ENCODE results near the gene NNAT.
"Not testable (repeated sequence)": the region's sequence is repeated elsewhere in the genome, so short reads cannot be mapped to it uniquely, and the experiment has no call there.

The NNAT gene

DNA sequence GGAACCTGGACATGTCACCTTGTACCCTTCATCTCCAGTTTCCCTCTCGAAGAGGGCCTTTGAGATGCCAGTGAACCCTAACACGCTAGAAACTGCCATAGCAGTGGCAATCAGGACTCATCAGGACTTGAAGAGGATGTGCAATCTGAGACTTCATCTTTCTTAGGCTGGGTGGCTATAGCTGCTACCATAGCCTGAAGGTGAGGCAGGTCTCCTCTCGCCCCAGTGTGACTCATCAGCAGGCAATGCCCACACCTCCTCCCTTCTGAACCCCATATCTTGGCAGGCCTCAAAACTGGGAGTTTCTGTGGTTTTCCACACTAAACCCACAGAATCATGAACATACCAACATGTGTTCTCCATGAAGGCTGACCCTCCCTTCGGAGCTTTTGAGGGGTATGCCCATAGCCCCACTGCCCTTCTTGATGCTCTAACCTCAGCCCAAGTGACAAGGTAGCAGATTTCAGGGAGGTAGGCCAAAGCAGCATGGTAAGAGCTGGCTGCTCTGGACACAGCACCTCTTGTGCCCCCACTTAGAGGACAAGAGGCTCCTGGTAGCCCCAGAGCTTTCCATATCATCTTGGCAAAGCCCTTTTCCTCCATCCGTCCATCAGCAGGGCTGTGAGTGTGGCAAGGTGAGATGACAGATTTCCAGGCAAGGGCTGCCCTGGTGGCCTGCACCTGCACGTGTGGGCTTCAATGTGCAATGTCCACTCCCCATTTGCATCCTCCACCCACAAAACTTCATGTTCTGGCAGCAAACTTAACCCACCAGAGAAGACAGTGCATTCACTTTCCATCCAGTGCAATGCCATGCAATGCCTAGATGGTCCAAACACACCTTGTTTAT, 4.0 kb downstream of the NNAT start:
- no peak for DNase-seq (ENCODE audit: low read depth)

DNA sequence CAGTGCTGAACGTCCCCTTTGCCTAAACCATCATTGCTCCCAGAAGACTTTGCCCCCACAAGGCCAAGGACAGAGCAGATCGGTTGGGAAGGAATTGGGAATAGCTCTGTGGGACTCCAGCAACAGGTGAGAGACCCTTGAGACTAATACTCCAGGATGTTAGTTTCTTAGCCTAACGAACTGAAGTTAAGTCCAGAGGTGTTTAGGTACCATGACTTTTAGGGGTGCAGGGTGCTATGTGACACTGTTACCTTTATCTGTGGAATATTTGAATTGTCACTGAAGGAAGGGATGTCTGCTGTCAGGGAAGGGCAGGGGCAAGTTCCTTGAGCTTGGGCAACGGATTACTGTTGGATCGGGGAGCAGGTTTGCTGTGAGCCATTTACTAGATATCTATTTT, 4.8 kb downstream of the NNAT start:
- no peak for DNase-seq (ENCODE audit: low read depth)

DNA sequence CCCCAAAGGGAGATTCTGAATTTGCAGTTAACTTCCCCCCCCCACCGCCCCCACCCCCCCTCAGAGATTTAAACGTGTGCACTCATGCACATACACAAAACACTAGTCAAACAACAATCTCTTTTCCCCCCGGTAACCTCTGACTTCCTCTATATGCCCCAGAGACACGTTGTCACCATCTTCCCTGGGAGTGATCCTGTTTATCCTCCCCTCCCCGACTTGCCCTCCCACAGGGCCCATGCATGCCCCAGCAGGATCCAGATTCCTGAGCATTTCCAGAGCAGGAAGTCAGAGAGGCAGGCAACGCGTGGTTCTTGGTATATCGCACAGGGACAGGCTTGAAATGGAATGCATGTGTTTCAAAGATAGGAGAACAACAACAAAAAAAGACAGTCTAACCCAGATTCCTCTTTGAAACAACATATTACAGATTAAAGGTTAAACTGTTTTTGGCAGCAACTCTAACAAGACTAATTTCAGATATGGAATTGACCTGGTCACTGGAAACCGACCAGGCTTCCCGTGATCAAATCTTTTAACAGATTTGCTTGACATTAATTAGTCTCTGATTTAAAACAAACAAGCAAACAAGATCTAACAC, 5.3 kb downstream of the NNAT start:
- DNase-seq (ENCODE audit: low read depth): no peak

DNA sequence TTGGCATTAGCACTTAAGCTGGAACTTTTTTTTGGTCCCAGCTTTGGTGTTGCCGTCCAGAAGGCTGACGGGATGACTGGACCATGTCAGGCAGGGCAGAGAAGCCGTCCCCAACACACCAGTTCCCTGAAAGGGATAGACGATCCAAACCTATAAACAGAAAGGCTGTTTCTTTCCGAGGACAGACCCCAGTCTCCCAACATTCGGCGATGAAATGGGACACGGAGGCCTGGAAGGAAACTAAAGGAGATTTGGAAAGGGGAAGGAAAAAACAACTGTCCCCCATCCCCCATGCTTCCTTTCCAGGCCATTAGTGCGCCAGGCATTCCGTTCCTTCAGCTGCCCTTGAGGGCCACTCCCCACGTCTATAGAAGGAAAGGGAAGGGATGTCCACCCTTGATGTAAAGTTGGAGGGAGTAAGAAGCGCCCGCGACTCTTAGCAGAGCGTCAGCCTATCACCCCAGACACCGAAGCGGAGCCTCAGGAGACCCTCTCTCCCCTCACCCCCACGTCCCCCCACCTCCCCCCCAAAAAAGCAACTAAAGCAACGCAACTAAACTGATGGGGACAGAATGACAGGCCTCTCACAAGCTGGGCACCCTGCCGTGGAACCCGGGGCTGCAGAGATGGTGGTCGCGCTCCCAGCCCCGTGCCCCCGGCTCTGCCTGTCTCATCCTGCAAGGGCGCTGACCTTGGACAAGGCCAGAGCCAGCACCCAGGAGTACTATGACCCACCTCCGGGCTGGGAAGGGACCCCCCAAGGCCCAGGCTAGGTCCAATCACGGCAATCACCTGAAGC, 6.0 kb downstream of the NNAT start:
- no peak for DNase-seq (ENCODE audit: low read depth)

DNA sequence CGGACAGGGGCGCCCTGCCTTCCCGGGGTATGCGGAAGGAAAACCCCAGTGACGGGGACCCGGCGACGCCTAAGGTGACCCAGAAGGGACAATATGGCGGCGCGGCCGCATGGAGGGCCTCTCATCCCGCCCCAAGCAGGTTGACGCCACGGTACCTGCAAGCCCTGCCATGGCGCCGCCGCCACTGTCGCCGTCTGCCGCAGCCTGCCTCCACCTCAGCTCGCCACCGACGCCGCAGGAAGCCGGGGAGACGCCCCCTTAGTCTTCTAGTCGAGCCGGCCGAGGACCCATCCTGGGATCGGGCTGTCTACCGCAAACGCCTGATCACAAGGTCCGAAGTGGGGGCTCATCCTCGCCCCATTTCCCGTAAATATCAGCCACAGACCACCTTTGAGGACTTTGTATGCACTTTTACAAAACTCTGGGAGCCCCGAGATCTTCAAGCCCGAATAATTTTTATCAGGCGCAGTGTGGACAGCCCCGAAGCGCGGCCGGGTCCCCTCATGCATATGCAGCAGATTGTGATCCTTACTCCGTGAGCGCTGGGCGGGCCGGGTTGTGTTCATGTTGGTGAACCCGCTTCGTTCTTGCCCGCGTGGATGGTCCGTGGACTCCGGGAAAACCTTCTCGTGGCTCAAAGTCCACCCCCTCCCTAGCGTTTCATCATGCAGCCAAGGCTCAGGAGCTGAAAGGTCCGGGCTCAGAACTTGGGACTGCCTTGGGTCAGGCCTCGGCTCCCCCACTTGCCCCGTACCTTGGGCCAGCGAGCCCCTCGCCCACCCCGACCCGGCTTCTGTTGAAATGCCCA, 6.8 kb downstream of the NNAT start, which contains the start of gene BLCAP:
Gene BLCAP (minus strand): TSS at position 239 of the 808 bp plus-strand sequence. CDS start 8,702 bp downstream, outside the sequence.
- peak; percentile 87 for DNase-seq (ENCODE audit: low read depth)

DNA sequence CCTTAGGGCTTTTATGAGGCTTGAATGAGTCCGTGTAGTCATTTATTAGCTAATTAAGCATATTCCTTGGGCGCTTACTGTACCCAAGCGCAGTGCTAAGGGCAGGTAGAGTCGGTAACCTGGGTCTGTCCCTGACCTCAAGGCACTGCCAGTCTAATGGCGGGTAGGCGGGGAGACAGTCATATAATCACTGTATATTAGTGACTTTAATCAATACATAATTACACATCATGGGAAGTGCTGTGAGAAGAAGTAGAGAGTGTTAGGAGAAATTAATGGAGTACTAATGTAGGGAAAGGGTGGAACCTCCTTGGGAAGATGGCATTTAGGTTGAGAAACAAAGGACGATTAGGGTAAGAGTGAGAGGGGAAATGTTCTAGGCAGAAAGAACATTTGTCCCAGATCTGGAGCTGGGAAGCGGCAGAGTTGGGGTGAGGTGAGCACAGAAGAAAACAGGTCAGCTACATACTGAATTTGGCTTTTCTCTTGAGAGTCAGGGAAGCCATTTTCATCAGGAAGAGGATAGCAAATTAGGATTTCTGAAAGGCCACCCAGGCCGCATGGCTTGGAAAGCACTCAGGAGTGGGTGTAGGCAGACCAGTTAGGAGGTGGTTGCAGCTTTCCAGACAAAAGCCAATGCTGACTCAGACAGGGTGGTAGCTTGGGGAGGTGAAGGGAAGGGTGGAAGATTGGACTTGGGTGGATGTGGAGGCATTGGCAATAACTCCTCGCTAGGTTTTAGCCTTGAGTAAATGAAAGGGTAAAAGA, 7.6 kb downstream of the NNAT start:
- no peak for DNase-seq (ENCODE audit: low read depth)

DNA sequence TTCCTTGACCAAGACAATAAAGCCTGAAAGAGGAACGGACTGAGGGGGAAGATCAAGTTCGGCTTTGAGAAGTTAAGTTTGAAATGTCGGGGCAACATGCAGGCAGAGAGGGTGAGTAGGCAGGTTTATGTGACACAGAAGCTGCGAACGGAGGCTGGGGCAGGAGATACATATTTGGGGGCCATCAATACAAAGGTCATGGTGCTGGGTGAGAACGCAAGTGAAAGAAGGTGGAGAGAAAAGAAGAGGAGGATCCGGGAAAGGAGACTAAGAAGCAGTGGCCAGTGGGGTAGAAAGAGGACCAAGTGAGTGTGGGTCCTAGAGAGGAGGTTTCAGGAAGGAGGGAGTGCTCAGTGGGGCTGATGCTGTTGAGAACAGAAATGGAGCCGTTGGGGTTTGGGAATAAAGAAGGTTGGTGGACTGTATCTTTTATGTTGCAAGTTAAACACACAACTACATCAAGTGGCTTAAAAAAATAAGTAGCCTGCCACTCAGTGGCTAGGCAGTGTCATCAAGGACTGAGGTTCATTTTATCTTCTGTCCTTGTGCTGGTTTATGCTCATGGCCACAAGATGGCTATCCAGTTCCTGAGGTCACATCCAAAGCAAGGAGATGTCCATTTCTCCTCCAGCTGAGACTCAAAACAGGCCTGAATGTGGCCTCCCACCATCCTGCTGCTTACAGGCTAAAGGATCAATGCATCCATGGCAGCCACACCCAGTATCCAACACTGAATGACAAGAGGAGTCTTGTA, 8.3 kb downstream of the NNAT start:
- no peak for DNase-seq (ENCODE audit: low read depth)

DNA sequence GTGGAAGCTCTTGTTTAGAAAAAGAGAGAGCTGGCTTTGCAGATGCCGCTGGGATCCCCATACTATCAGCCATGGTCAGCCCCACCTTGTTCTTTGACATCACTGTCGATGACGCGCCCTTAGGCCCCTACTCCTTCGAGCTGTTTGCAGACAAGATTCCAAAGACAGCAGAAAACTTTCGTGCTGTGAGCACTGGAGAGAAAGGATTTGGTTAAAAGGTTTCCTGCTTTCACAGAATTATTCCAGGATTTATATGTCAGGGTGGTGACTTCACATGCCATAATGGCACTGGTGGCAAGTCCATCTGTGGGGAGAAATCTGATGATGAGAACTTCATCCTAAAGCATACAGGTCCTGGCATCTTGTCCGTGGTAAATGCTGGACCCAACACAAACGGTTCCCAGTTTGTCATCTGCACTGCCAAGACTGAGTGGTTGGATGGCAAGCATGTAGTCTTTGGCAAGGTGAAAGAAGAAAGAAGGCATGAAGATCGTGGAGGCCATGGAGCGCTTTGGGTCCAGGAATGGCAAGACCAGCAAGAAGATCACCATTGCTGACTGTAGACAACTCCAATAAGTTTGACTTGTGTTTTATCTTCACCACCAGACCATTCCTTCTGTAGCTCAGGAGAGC, 9.0 kb downstream of the NNAT start:
- no peak for DNase-seq (ENCODE audit: low read depth)

DNA sequence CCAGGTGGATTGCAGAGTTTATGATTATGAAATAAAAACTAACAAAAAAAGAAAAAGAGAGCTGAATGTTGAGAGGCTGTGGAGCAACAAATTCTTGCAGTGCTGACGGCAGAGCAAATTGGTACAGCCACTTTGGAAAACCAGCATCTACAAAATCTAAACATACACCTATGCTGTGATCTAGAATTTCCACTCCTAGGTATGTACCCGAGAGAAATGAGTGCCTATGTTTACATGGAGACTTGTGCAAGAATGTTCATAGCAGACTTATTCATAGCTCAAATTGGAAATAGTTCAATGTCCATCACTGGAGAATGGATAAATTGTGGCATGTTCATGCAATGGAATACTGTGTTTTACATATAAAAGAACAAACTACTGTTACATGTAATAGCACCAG, 9.6 kb downstream of the NNAT start:
- no peak for DNase-seq (ENCODE audit: low read depth)

DNA sequence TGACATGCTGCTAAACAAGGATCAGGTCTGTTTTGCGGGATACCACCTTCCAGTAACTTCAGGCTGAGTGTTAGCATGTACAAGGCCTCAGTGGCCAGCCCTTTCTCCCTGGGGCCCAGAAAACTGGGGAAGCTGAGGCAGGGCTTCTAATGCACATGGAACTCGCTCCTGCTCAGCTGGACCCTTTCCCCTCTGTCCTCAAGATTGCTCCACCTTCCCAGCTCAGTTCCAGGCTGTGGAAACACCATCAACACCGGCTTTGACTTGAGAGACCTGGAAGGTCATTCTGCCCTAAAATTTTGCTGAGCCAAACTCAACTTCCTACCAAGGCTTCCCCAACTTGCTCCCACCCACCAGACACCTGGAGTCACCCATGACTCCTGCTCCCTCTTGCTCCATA, 10.8 kb downstream of the NNAT start:
- DNase-seq (ENCODE audit: low read depth): no peak

DNA sequence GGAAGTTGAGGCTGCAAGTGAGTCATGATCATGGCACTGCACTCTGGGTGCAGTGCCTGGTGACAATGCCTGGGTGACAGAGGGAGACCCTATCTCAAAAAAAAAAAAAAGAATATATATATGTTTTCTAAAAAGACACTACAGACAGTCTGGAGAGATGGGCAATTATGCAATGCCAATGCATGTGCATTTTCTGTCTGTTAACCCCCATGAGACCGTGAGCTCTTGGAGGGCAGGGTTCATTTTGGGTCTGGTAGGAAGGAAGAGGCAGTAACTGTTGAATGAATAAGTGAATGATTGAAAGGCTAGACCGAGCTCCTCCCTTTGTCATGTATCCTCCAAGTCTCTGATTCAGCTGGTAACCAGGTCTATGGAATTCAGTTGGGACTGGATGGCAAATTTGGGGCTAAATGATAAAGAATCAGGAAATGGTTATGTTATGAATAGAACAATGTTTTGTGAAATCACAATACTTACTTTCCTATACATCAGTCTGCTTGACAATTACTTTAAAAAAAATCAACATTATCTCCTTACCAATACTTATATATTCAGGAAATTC, 12.2 kb downstream of the NNAT start:
- no peak for DNase-seq (ENCODE audit: low read depth)

DNA sequence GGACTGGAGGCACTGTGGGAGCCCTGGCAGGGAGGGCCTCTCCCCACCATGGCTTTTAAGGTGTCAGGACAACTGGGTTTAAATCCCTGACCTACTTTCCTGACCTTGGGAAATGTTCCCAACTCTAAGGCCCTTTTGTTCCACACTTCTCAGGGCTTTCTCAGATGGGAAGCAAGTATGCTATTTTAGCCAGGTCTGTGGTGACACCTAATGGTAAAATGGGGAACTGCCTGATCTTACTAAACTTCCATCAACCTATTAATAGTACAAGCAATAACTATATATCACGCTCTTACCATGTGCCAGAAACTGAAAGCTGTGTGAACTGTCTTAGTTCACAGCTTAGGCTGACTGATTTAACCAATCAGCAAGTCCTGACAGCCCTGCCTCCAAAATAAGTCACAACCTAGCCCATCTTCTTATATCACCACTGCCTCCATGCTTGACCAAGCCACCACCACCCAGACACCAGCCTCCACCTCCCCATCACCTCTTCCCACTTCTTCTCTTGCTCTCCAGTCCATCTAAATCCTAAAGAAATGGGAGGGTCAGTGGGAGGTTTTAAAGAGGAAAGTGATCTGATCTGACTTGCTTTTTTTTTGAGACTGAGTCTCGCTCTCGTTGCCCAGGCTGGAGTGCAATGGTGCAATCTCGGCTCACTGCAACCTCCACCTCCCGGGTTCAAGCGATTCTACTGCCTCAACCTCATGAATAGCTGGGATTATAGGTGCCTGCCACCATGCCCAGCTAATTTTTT, 13.5 kb downstream of the NNAT start:
- peak; percentile 31 for DNase-seq (ENCODE audit: low read depth)

DNA sequence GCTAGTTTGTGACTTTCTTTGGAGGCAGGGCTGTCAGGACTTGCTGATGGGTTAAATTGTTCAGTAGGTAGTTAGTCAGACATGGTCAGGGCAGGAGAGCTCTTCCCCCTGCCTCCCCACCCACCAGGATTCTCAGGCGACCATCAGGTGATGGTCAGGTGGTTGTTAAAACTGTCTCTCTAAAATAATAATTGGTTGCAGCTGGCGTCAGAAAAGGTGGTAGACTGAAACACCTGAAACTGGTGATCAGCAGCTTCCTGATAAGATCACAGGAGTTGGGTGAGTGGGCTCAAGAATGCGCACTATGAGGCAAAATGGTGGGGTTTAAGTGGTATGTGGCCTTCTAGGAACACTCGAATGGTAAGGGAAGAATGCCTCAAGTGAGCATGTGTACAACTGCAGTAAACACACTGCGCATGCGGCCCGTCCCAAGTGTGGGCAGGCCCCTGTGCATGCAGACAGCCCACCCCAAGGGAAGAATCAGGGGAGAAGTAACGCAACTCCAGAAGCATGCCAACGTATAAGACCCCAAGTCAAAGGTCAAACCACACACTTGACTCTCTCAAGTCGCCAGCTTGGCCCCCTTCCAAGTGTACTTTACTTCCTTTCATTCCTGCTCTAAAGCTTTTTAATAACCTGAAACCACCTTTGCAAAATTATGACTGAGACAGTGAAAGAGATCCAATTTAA, 14.5 kb downstream of the NNAT start:
- DNase-seq (ENCODE audit: low read depth): no peak

DNA sequence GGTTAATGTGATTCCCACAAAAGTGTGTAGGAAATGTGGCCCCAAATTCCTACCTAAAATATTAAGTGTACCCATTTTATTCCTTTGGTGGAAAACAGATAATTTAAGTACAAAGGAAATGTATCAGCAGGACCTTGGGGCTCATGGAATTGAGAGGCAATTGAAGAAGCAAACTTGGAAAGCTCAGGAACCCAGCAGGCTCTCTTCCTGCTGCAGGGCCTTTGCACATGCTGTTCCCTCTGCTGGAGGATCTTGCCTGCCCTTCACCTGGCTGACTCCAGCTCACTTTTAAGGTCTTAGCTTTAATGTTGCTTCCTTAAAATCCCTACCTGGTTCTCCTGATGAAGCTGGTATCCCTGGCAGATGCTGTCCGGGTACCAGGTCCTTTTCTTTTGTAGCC, 16.5 kb downstream of the NNAT start:
- no peak for DNase-seq (ENCODE audit: low read depth)

DNA sequence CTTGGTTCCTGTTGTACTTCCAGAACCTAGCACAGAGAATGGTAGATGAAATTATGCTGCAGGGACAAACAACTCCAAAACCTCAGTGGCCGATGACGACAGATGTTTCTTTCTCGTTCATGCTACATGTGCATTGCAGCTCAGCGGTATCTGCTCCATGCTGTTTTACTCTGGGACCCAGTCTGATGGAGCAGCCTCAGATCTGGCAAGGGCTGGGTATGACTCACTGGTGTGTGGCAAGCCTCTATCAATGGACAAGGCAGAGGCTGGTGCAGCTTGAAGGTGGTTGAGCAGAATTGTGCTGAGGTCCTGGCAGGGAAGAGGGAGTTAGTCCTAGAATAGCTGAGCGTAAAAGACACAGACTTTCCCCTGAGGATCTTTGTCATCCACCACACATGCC, 17.0 kb downstream of the NNAT start:
- DNase-seq (ENCODE audit: low read depth): no peak

DNA sequence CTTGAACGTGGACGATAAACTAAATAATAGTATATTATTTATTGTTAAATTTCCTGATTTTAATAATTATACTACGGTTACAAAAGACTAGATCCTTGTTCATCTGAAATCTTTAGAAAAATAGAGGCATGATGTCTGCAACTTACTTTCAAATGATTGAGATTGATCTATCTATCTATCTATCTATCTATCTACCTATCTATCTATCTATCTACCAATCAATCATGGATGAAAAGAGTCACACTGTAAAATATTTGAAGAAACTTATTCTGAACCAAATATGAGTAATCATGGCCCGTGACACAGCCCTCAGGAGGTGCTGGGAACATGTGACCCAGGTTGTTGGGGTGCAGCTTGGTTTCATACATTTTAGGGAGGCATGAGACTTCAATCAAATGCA, 18.4 kb downstream of the NNAT start:
- DNase-seq (ENCODE audit: low read depth): no peak

DNA sequence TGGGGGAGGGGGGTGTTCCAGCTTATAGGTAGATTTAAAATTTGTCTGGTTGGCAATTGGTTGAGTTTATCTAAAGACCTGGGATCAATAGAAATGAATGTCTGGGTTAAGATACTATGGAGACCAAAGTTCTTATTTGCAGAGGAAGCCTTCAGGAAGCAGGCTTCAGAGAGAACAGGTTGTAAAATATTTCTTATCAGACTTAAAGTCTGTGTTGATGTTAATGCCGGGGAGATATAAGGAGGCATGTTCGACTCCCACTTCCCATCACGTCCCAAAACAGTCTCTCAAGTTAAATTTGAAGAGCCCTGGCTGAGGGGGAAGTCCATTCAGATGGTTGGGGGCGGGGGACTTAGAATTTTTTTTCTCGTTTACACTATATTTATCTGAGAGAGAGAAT, 19.0 kb downstream of the NNAT start:
- no peak for DNase-seq (ENCODE audit: low read depth)

DNA sequence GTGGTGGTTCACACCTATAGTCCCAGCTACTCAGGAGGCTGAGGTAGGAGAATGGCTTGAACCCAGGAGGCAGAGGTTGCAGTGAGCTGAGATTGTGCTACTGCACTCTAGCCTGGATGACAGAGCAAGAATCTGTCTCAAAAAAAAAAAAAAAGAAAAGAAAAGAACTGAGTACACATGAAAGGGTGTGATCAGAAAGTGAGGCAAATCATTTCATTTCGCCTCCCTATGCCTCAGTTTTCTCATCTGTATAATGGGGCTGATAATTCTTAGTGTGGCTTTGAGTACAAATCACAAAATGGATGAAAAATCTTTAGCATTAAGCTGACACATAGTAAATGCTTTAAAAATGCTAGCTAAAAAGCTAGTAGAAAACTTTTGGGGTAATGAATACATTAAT, 19.8 kb downstream of the NNAT start:
- not testable (repeated sequence) for DNase-seq (ENCODE audit: low read depth)

Data from stimulated activated CD8-positive, alpha-beta memory T cell treated with anti-CD3 and anti-CD28 coated beads, Interleukin-12 subunit alpha, Interleukin-12 subunit beta, amount 100 ng/mL, for 1 hour (primary cell).